Panc1 (cell line): Measurements from ENCODE around the gene UNC13B.

Source experiments
- CTCF ChIP-seq: fragments of 450-650 bp; IDR thresholded peaks from 2 replicates; pipeline ENCODE4 v1.5.1; 2017; ENCODE audit warnings: mild to moderate bottlenecking
- POLR2AphosphoS5 ChIP-seq: IDR thresholded peaks from 2 replicates; pipeline ENCODE4 v1.6.1; 2012; ENCODE audit warnings: mild to moderate bottlenecking, low read depth, low read length, moderate library complexity
- REST ChIP-seq, 2 experiments: IDR thresholded peaks; 2 replicates each; pipeline ENCODE4 v1.6.1; 2011 to 2012; ENCODE audit warnings: low read depth in 2 of 2, control low read depth in 1 of 2, low read length in 1 of 2, mild to moderate bottlenecking in 1 of 2, moderate library complexity in 1 of 2; ENCODE audit not compliant: insufficient read depth in 1 of 2
- SIN3A ChIP-seq: IDR thresholded peaks from 2 replicates; pipeline ENCODE4 v1.6.1; 2012; ENCODE audit warnings: low read depth, mild to moderate bottlenecking, low read length, moderate library complexity, borderline replicate concordance; ENCODE audit not compliant: insufficient read depth
- TCF7L2 ChIP-seq: IDR thresholded peaks from 2 replicates; pipeline ENCODE4 v1.6.1; 2011; ENCODE audit warnings: mild to moderate bottlenecking, low read depth, low read length, inconsistent platforms

- TF ChIP-seq CTCF: no peak
- TF ChIP-seq REST (IDR thresholded peaks at IDR 0.05; ENCODE audit: insufficient read depth in 1 of 2, low read depth in 2 of 2, low read length in 1 of 2): no peak
- no peak for TF ChIP-seq POLR2AphosphoS5
- no peak for TF ChIP-seq TCF7L2
- no peak for TF ChIP-seq SIN3A
Observed at GRCh38 chr9:35190203-35190602, 28.4 kb downstream of the UNC13B start.
